Fibroblast of skin of scalp (primary cell): Measurements from ENCODE around the gene HMGCR.

Experiments used
- DNase-seq: peaks from one replicate; pipeline ENCODE4 v3.0.0-alpha.2; 2013

HMGCR gene

DNA sequence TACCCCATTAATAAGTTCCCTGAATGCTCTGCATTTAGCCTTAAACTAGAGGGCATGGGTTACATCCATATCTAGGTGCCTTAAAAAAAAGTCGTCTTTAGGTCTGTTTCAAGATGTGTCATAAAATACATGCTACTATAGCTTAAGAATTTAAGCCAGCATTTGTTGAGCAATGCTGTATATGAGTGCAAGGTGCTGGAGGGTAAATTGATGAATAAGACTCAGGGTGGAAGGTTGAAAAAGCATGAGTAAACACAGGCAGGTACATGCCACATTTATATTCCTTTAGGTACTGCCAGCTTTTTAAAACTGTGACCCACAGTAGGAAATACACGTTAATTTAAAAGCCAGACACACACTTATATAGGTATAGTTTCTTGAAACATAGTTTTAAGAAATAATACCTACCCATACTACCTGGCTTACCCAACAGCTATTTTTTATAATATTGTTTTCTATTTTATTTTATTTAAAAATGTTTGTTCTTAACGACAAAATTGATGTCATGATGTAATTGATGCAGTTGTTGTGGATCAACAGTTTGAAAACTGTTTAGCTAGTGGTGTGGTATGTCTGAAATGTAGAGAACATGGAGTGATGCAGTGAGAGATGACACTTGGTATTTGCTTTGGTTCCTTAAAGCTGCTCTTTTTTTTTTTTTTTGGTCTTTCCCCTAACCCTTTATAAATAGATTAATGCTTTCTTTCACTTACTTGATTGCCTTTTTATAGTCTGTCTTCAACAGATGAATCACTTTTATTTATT lies 3.9 kb downstream of the HMGCR start:
- peak; percentile 19 for DNase-seq

DNA sequence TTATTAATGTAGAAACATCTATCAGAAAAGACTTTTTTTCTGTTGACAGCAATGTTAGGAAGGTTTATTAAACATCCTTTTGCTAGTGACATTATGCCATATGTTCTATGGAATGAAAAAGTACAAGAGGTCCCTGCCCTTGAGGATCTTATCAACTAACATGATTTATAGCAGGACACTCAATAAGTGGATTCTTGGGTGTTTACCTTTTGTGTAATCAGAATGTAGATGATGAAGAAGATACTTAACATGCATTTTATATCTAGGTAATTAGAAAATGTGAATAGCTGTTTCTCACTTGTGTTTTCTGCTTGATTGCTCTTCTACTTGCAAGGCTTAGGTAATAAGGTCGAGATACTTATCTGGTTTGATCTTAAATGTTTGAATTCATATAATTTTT lies 4.9 kb downstream of the HMGCR start:
- DNase-seq: no peak

DNA sequence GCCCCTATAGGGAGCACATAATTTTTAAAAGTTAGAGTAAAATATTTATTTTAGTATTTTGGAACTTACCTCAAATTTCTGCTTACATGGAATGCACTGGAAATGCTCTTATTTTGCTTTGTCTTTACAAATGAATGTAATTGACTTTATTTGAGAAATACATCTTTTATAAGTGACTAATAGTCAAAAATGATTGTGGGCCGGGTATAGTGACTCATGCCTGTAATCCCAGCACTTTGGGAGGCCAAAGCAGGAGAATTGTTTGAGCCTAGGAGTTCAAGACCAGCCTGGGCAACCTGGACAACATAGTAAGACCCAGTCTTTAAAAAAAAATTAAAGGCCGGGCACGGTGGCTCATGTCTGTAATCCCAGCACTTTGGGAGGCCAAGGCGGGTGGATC lies 5.8 kb downstream of the HMGCR start:
- peak; percentile 23 for DNase-seq

DNA sequence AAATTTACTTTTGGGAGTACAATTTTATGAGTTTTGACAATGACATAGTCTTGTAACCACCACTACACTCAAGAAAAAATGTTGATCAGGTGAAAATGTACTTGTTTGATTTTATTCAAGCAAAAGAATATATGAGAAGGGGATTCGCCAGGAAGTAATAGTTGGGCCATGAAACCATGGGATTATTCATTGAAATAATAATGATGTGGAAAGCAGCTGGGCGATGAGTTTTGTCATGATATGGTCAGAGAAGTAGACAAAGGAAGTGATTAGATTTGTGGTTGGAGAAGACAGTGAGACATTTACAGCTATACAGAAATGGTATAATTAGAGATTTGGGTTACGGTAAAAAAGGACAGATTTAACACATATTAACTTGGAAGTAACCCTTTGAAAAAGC lies 11.2 kb downstream of the HMGCR start:
- DNase-seq: peak; percentile 7

DNA sequence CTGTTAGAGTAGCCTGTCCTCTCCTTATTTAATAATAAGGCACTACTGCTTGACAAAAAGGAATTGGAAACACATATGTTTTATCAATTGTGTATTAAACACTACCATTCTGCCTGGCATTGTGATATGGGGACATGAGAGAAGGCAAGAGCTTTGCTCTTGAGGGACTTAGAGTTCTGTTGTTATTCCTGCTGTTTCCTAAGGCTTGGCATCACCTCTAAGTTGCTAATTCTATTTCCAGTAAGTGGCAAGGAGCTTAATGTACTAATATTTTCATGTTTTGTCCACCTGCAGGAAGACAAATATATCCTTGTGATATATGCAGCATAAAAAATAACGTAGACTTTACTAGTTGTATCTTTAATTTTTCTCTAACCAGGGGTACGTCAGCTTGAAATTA lies 12.6 kb downstream of the HMGCR start:
- DNase-seq: no peak

DNA sequence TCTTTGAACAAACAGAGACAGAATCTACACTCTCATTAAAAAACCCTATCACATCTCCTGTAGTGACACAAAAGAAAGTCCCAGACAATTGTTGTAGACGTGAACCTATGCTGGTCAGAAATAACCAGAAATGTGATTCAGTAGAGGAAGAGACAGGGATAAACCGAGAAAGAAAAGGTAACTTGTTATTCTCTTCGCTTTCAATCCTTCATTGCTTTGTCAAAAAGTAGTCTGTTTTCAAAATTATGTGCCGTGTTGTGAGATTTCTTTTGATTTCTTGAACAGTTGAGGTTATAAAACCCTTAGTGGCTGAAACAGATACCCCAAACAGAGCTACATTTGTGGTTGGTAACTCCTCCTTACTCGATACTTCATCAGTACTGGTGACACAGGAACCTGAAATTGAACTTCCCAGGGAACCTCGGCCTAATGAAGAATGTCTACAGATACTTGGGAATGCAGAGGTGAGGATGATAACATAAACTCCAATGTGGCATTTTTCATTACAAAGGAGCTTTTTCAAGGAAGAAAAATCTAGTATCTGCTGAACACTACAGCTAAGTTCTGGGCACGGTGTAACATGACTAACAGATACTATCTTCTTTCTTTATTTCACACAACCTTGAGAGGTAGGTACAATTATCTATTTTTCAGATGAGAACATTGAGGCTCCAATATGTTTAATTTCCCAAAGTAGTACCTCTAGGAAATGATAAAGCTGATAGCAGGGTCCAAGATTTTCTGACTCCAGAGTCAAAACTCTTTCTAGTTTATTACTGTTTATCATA lies 14.3 kb downstream of the HMGCR start:
- no peak for DNase-seq

DNA sequence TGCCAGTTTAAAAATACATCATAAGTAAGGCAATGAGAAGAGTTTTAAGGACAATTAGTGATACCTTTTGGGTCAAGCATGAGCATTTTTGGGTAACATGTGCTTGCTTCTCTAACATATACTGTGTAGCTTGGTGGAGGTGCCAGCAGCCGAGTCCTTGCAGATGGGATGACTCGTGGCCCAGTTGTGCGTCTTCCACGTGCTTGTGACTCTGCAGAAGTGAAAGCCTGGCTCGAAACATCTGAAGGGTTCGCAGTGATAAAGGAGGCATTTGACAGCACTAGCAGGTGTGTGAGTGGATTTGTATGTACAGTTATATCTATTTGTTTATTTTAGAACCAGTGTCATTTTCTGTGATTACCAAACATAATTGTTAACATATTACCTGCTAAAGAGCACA lies 18.2 kb downstream of the HMGCR start:
- DNase-seq: no peak

DNA sequence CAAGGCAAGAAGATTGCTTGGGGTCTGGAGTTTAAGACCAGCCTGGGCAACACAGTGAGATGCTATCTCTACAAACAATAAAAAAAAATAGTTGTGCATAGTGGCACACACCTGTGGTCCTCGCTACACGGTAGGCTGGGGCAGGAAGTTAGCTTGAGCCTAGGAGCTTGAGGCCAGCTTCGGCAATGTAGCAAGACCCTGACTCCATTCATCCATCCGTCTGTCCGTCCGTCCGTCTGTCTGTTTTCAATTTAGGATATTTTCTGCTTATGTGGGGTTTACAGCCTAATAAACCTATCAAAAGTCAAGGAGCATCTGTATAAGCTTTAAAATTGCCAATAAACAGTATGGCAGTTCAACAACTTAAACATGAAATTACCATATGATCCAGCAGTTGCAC lies 19.7 kb downstream of the HMGCR start:
- DNase-seq: no peak

DNA sequence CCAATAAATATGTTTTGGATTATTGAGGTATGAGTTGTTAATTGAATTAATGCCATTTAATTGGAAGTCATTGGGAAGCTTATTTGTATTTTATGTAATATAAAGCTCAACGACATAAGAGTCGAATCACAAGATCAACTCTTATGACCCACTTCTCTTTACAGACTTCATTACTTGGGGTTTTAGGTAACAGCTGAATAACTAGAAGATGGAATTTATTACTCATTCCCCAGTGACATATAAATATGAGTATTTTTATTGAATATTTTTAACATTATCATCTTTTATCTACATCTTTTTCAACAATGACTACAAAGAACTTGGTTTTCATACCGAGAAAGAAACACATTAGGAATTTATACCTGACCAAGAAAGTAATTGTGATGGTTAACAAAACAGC lies 21.1 kb downstream of the HMGCR start:
- no peak for DNase-seq

DNA sequence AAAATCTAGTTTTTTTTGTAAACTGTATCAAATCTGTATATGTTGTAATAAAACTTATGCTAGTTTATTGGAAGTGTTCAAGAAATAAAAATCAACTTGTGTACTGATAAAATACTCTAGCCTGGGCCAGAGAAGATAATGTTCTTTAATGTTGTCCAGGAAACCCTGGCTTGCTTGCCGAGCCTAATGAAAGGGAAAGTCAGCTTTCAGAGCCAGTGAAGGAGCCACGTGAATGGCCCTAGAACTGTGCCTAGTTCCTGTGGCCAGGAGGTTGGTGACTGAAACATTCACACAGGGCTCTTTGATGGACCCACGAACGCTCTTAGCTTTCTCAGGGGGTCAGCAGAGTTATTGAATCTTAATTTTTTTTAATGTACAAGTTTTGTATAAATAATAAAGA lies 24.3 kb downstream of the HMGCR start:
- DNase-seq: no peak

DNA sequence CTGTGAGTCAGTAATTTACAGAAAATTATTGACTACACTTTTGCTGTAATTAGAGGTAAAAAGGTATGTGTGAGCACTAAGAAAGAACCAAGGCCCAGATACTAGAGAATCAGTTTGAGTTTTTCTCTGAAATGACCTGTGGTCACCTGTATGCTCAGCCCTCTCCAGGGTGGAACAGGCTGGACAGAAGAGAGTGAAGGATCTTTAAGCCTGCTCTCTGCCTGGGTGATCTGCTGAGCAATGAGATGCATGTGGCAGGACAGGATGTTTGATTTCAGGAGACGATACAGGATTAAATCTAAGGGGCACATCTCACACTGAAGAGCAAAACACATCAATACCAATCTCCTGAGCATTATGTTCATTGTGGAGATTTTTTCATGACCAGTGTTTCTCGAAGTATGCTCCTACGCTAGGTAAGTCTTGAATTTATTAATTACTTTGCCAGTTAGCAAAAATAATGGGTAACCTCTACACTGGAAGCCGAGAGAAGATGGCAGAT lies 25.5 kb downstream of the HMGCR start:
- DNase-seq: no peak

DNA sequence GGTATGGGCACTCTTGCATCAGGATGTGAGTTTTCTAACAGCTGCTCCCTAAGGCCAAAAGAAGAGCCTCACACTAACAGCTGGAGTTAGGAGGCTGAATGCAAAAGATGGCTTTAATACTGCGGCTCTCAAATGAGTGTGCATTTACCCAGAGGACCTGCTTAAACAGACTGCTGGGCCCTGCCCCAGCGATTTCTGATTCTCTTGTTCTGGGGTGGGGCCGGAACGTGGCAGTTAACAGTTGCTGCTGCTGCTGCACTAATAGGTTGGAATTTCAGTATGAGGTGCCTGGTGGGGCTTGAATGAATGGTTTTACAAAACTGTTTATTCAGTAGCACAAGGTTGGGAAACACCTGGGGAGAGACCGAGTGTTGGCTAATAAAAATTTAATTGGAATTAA lies 26.1 kb downstream of the HMGCR start:
- DNase-seq: no peak

DNA sequence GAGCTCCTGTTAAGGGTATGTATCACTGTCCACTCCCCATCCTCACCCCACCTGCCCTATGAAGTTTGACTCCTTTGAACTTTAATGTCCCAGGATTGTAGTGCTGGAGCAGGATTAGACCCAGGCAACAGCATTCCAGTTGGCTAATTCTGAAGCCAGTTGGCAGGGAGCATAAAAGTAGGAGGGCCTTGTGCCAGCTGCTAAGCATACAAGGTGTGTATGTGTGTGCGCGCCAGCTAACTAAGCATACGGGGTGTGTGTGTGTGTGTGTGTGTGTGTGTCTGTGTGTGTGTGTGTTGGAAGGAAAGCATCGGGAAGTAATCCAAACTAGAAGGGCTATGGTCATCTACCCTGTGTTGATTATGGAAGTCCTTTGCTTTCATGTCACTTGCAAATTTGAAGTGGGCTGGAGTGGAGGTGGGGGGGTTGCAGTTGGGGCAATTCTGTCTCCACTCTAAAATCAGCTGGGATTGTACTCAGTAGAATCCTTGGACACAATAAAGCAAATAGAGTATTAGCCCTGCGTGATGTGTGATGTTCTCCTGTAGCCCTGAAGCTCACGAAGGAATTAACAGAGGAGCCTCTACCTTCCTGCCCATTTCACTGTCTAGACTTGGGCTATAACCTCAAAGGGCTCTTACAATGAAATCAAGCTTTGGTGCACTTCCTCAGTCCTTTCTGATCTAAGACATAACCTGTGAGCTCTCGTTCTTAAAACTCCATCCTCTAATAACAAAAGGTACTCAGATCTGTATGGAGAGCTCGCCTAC lies 26.9 kb downstream of the HMGCR start:
- DNase-seq: no peak

DNA sequence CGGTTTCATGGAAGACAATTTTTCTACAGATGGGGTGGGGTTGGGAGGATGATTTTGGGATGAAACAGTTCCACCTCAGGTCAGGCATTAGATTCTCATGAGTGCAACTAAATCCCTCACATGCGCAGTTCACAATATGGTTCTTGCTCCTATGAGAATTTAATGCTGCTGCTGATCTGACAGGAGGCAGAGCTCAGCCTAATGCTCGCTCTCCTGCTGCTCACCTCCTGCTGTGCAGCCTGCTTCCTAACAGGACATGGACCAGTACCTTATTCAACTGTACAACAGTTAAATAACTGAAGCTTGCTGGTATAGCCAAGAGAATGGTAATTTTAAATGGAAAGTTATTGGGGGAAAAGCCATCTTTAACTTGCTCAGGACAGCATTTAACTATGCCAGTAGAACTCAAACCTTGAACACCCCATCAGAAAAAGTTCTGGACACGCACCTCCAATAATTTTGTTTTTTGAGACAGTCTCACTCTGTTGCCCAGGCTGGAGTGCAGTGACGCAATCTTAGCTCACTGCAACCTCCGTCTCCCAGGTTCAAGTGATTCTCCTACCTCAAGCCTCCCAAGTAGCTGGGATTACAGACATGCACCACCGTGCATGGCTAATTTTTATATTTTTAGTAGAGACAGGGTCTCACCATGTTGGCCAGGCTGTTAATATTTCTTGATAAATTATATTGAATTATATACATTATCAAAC lies 27.7 kb downstream of the HMGCR start:
- DNase-seq: no peak

DNA sequence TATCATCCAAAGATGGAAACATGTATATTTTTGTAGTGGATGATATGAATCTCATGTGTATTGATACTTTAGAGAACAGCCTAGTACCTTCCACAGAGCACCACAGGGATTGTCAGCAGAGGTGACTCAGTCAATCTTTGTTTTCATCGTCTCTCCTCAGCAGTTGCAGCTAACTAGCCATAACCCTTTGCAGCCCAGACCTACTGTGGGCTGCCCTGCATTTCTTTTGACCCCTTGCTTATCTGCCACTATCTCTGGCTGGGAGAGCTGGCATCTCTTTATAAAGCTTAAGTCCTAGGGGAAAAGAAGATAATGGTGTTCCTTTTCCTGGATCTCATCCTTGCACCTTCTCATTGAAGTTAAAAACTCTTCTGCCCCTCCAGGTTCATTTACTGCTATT lies 28.7 kb downstream of the HMGCR start:
- DNase-seq: no peak

DNA sequence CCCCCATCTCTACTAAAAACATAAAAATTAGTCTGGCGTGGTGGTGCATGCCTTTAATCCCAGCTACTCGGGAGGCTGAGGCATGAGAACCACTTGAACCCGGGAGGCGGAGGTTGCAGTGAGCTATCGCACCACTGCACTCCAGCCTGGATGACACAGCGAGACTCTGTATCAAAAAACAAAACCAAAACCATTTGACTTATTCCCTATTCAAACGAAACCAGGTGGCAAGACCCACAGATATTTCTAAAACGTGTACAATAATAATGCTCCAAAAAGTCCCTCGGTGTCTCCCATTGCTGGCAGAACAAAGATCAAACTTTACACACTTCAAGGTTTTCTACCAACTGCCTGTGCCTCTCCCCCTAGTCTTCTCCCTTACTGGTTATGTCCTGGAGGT lies 29.8 kb downstream of the HMGCR start:
- DNase-seq: no peak

DNA sequence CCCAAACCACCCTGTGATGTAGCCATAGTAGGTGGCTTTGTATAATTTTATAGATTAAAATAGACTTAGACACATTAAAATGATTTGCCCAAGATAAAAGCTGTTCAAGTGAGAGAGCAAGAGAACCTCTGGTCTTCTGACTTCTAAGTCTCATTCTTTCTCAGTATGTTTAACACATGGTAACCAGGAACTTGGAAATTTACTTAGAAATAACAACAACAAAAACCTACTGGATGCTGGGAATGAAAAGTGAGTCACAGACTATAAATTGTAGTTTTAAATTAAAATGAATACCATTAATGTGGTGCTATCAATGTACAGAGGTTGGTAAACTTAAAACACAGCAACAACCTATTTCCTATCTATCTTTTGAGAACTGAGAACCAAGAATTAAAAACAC lies 30.4 kb downstream of the HMGCR start:
- peak; percentile 21 for DNase-seq

DNA sequence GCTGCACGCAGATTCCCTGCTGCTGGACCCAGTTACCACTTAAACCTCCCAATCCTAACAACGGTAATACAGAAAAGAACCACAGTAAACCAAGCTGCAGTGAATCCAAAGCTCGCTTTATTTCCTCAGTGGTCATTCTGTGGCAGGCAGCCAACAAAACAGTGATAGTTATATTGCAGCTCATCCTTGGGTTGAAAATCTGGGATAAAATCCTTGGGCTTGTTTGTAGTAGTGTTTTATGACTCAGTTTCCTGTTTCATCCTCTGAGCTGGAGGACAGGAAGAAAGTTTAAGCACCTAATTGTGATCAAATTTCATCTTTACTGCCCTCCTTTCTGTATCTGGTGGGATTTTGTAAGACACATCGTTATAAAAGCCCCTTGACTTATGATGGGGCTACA lies 31.4 kb downstream of the HMGCR start:
- DNase-seq: peak; percentile 8

DNA sequence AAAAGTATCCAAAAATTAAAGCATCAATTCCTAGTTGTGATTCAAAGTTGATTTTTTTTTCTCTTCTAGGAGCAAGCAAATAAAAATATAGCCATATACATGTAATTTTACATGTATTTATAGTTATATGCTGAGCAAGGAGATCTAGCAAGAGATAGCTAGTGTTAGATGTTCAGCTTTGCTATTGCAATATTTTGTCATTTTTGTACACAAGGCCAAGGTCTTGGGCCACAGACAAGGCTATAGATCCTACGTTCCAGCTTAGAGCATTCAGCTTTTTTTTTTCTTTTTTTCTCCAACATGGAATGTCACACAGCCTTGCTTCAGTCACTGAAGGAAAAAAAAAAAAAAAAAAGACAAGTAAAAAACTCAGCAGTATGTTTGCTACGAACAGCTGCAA lies 36.8 kb downstream of the HMGCR start:
- no peak for DNase-seq

DNA sequence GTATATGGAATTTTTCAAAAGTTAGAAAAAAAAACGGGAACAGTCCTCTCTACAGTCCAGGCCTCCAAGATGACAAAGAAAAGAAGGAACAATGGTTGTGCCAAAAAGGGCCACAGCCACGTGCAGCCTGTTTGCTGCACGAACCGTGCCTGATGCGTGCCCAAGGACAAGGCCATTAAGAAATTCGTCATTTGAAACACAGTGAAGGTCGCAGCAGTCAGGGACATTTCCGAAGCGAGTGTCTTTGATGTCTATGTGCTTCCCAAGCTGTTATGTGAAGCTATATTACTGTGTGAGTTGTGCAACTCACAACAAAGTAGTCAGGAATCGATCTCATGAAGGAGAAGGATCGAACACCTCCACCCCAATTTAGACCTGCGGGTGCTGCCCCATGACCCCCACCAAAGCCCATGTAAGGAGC lies 37.4 kb downstream of the HMGCR start:
- DNase-seq: no peak

DNA sequence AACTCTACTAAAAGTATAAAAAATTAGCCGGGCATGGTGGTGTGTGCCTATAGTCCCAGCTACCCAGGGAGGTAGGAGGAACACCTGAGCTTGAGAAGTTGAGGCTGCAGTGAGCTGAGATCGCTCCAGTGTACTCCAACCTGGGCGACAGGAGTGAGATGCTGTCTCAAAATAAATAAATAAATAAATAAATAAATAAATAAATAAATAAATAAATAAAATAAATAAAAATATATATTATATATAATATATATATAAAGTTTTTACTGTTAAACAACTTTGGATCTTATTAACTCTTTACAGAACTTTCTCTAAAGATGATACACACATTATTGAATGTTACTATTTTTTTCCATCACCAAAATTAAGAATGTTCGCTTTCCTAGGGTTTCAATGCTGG lies 38.4 kb downstream of the HMGCR start:
- no peak for DNase-seq

DNA sequence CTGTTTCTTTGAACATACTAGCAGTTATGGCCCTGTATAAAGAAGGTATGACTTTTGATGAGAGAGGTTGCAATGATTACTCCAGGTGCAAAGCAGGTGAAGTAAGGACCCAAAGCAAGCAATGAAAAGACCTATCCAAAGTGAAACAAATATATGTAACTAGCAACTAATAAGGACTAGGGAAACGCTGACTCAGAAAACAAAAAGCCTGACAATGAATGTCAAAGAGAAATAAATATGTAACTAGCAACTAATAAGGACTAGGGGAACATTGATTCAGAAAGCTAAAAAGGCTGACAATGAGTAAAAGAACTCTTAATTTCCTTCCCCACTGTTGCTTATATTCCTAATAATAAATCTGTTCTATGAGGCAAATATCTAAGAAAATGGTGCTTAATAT lies 43.1 kb downstream of the HMGCR start:
- DNase-seq: no peak

DNA sequence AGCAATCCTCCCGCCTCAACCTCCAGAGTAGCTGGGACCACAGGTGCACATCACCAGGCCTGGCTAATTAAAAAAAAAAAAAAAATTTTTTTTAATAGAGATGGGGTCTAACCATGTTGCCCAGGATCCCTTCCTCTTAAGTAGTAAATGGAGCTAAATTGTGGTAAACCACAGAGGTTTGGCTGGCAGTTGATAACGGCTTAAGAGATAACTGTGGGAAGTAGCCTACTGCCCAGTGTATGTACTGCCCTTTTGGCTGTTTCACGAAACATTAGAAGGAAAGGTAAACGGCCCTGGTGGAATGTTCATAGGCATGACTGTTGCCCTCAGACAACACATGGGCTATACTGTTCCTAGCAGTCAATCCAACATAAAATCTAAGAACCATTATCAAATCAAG lies 44.4 kb downstream of the HMGCR start:
- no peak for DNase-seq
